AG20443 (cell line): ENCODE results near the gene TSC22D1.
A peak's percentile ranks its signal among the peaks of the same experiment; 100 is the strongest.
"Not testable (repeated sequence)": the region's sequence is repeated elsewhere in the genome, so short reads cannot be mapped to it uniquely, and the experiment has no call there.

Source experiments
- DNase-seq: peaks from one replicate; pipeline ENCODE4 v3.0.0; 2012; ENCODE audit warnings: low spot score, mixed read lengths

The TSC22D1 gene

GRCh38 chr13:44575741-44576350, at the start of gene TSC22D1:
Gene TSC22D1, minus strand, starts transcription at chr13:44576330. Its CDS starts 256 bp downstream, at chr13:44576074.
- peak; percentile 57 for DNase-seq

DNA sequence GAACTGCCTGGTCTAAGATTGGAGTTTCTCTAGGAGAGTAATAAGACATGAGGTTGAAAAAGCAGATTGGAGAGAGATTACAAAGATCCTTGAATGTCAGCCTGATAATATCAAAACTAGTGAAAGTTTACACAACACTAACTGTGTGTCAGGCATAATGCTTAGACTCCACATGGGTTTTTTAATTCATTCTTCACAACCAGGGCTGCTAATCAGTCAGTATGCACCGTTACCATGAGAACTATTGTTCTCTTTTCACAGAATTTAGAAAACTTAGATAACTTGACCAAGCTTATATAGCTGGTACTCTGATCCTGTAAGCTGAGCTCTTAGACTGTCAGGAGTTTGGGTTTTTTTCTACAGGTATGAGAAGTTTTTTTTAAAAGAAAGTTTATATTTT, 46.6 kb upstream of the TSC22D1 start:
- no peak for DNase-seq

DNA sequence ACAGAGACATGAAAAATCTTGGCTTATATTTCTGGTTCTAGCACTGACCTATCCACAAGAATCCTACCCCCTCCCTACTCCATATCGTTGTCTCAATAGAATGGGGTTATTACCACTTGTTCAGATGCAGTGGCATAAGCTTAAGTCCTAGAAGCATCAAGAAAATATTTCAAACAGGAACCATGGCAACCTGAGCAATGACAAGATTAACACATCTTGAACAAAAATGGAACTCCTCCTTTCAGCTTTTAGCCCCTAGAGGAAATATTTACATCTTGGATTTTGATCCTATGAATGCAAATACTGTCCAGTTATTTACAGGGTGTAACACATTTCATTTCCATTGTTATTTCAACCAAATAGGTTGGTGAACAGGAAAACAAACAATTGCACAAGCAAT, 46.1 kb upstream of the TSC22D1 start:
- DNase-seq: no peak

- peak; percentile 30 for DNase-seq
These were observed 43.9 kb upstream of the TSC22D1 start for GRCh38 chr13:44620057-44620456.

DNA sequence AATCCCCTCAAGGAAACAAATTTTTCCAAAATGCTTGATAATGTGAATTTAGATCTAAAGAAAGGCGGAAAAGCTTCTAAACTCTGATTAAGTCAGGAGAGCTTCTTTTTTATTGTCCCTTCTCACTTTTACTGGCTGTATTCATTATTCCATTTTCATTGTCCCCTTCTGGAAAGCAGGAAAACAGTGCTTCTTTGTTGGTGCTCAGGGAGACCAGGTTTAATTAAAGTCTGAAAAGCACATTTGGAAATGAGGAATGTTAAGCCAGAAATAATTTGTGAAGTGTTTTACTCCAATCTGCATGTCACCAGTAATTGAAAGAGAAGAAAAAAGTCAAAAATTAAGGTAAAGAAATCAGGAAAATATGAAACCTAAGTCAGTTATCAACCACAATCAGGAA, 43.5 kb upstream of the TSC22D1 start:
- DNase-seq: no peak

DNA sequence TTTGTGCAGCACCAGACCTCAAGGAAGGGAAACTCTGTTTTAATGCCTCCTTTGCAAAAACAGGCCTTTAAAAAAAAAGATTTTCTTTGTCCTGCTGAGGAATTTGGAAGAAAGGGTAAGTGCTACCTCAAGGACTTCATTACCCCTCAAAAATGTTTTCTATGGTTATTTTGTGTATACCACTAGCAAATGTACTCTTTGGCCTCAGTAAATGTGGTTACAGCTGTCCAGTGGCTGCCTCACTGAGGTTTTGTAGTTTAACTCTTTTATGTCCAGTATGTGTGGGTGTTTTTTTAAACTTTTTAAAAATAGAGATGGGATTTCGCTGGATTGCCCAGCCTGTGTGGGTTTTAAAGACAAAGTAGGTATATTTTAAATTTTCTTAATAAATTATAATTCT, 42.2 kb upstream of the TSC22D1 start:
- no peak for DNase-seq

GRCh38 chr13:44617648-44618047, 41.5 kb upstream of the TSC22D1 start:
- no peak for DNase-seq

- DNase-seq: no peak
These were observed 33.0 kb upstream of the TSC22D1 start for GRCh38 chr13:44609137-44609536.

- no peak for DNase-seq
These were observed 29.6 kb upstream of the TSC22D1 start for GRCh38 chr13:44605721-44606120.

- DNase-seq: peak; percentile 30
These were observed 29.1 kb upstream of the TSC22D1 start for GRCh38 chr13:44605275-44605674.

GRCh38 chr13:44601586-44601985, 25.5 kb upstream of the TSC22D1 start:
- no peak for DNase-seq

GRCh38 chr13:44593861-44594592, 17.9 kb upstream of the TSC22D1 start:
- not testable (repeated sequence) for DNase-seq

GRCh38 chr13:44592216-44592847, 16.2 kb upstream of the TSC22D1 start:
- no peak for DNase-seq

GRCh38 chr13:44591316-44591715, 15.2 kb upstream of the TSC22D1 start:
- no peak for DNase-seq

DNA sequence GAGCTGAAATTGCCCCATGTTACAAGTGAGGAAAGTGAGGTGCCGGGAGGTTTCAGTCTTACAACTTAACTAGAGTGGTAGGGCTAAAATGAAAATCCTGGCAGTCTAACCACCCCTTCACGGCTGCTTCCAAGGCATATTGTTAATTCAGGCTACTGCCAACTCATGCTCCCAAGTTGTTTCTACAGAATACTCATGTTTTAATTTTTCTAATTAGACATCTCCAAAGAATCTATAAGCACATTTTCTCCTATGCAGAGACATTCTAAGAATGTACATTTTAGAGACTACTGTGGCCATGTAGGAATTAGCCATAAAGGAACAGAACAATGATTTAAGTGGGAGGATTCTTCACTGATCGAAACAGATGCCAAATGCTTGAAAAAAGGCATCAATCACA, 7.0 kb upstream of the TSC22D1 start:
- DNase-seq: no peak

DNA sequence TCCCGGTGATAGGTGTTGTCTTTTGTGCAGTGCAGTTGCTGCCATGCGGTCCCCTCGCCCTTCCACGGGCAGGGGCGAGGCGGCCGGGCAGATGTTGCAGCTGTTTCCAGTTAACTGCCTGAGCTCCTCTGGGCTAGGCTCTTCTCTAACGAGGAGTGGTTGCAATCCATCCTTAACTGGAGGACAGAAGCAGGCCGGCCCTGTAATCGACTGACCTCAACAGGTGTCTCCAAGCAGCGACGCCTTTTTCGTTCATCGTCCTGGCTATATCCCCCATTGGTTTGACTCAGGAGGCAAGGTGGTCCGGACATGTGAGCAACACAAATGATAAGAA, 1.9 kb upstream of the TSC22D1 start:
- DNase-seq: no peak

DNA sequence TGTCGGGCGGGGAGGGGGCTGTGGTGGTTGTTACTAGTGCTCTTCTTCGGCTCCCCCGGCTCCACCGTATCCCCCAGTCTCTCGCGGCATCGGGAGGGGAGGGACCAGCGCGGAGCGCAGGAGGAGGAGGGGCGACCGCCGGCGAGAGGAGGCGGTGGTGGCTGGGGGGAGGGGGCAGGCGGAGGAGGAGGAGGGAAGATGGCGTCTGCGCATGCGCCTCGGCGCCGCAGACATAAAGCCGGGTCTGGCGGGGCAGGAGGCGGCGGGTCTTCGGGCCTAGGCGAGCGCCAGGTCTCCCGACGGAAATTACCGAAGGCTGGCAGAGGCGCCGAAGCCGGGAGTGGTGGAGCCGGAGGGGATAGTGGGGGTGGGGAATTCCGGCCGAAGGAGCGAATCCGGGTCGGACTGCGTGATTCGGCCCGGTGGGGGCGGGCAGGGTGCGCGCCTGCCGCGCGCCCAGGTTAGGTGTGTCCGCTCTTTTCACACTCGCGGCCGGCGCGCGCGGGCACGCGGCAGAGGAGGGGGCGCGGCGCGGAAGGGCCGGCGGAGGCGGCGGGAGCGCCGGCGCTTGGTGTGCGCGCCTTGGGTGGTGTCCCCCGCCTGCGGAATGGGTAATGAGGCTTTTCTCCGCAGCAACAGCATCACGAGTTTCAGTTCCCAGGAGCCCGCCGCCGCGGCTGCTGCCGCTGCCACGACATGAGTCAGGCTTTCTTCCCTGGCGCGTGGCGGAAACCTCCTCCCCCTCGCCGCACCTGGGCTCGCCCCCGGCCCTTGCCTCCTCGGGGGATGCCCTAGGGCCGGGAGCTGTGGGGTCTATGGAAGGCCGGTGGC, 1.3 kb upstream of the TSC22D1 start:
- DNase-seq: peak; percentile 97

- peak; percentile 50 for DNase-seq
These were observed 463 bp upstream of the TSC22D1 start for GRCh38 chr13:44576351-44577235.

- no peak for DNase-seq
These were observed 1.1 kb downstream of the TSC22D1 start for GRCh38 chr13:44575035-44575434.

- DNase-seq: no peak
These were observed 1.7 kb downstream of the TSC22D1 start for GRCh38 chr13:44574466-44574855.

GRCh38 chr13:44573790-44574465, 2.2 kb downstream of the TSC22D1 start:
- peak; percentile 27 for DNase-seq
